ENCODE data around the gene EXOSC10.

EXOSC10 gene

DNA sequence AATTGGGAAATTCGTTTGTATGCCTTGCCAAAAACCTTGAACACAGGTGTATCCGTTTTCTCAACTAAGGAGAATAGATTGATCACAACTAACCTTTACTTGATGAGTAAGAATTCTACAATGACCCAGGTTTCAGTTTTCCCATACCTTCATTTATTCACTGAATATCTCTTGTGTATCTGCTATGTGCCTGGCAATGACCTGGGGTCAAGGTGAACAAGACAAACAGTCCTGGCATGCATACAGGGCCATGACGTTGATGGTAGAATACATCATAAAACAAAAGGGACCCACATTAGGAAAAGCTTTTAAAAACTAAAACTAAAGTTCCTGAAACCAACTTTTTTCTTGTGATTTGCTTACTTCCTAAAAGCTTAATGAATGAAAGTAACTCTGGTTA, 32.1 kb upstream of the EXOSC10 start:
- TF ChIP-seq, protein P1, sequence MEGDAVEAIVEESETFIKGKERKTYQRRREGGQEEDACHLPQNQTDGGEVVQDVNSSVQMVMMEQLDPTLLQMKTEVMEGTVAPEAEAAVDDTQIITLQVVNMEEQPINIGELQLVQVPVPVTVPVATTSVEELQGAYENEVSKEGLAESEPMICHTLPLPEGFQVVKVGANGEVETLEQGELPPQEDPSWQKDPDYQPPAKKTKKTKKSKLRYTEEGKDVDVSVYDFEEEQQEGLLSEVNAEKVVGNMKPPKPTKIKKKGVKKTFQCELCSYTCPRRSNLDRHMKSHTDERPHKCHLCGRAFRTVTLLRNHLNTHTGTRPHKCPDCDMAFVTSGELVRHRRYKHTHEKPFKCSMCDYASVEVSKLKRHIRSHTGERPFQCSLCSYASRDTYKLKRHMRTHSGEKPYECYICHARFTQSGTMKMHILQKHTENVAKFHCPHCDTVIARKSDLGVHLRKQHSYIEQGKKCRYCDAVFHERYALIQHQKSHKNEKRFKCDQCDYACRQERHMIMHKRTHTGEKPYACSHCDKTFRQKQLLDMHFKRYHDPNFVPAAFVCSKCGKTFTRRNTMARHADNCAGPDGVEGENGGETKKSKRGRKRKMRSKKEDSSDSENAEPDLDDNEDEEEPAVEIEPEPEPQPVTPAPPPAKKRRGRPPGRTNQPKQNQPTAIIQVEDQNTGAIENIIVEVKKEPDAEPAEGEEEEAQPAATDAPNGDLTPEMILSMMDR (IDR thresholded peaks at IDR 0.05; ENCODE audit: borderline replicate concordance, control extremely low read depth, extremely low read depth, insufficient read depth, missing control alignments): no peak

DNA sequence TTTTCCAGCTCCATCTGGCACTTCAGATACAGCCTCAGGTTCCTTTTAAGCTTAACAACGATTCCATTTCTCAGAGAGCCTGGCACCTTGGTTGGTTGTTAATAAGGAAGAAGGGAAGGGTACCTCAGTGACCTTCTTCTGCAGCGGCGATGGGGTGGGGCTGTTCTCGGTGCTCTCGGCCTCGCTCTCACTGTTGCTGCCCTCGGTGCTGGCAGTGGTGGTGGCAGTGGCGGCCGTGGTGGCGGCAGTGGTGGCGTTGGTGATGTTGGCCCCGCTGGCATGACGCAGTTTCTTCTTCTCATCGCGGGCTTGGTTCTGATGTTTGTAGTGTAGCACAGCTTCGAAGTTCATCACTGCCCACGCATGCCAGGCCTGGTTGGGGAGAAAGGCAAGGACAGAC, 30.7 kb upstream of the EXOSC10 start:
- TF ChIP-seq, protein P1 (IDR thresholded peaks at IDR 0.05; ENCODE audit: borderline replicate concordance, control extremely low read depth, extremely low read depth, insufficient read depth, missing control alignments): no peak
- in situ Hi-C loops (cut with MboI; ENCODE audit: low sequenced_read_pairs, unreplicated experiment): no loop called here
- no peak for DNase-seq (ENCODE audit: low spot score)

More for the DNA sequence above, 32.1 kb upstream of the EXOSC10 start:
- no peak for DNase-seq (ENCODE audit: low spot score)
- in situ Hi-C loops (cut with MboI; ENCODE audit: low sequenced_read_pairs, unreplicated experiment): no loop called here

DNA sequence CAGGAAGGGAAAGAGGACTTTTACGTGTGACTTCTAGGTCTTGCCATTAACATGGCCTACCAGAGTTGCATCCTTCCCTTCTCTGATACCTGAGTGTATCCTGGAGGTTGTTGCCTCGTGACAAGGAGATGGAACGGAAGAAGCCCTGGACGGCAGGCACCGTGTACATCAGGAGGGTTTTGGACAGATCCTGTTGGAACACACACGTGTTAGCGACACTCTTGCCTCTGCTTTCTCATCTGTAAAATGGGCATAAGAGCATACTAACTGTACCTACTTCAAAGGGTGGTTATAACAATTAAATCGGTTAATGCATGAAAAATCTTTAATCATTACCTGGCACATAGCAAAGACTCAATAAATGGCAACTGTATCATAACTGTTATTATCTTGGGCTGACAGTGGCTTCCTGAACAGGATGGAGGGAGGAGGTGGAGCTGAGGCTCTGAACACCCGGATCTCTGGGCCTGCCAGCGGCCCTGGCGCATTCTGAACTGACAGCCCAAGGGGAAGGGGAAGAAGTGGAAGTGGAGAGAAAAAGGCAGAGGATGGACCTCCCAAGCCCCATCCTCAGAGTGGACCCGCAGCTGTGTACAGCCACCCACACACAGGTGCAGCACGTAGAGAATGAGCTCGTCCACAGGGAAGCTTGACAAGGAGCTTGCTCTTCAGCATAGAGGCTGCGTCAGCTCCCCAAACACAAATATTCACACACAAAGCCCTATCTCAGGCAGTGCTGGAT, 30.2 kb upstream of the EXOSC10 start:
- in situ Hi-C loops (cut with MboI; ENCODE audit: low sequenced_read_pairs, unreplicated experiment): no loop called here
- DNase-seq (ENCODE audit: low spot score): no peak
- TF ChIP-seq, protein P1 (IDR thresholded peaks at IDR 0.05; ENCODE audit: borderline replicate concordance, control extremely low read depth, extremely low read depth, insufficient read depth, missing control alignments): no peak

GRCh38 chr1:11126569-11126968, 26.9 kb upstream of the EXOSC10 start:
- TF ChIP-seq, protein P1 (IDR thresholded peaks at IDR 0.05; ENCODE audit: borderline replicate concordance, control extremely low read depth, extremely low read depth, insufficient read depth, missing control alignments): no peak
- DNase-seq (ENCODE audit: low spot score): no peak
- in situ Hi-C loops (cut with MboI; ENCODE audit: low sequenced_read_pairs, unreplicated experiment): no loop called here

- DNase-seq (ENCODE audit: low spot score): no peak
- TF ChIP-seq, protein P1 (IDR thresholded peaks at IDR 0.05; ENCODE audit: borderline replicate concordance, control extremely low read depth, extremely low read depth, insufficient read depth, missing control alignments): no peak
- in situ Hi-C loops (cut with MboI; ENCODE audit: low sequenced_read_pairs, unreplicated experiment): no loop called here
These were observed 26.3 kb upstream of the EXOSC10 start for GRCh38 chr1:11125931-11126330.

DNA sequence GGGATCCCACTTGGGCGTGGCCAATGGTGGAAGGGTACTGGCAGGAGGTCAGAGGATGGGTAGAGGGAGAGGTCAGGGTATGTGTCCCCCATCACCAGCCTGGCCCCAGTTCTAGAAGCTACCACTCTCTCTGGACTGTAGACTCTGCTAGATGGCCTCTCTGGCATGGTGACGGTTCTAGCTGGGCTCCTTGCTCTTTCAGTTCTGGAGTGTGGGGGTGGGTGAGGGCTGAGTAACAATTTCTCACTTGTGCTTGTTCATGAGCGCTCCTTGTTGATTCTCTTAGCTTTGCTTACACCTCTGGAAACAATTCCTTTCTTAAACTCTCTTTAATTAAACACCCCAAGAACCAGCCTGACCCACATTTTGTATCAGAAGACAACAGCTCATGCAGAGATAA, 25.3 kb upstream of the EXOSC10 start:
- no peak for DNase-seq (ENCODE audit: low spot score)
- TF ChIP-seq, protein P1 (IDR thresholded peaks at IDR 0.05; ENCODE audit: borderline replicate concordance, control extremely low read depth, extremely low read depth, insufficient read depth, missing control alignments): no peak
- in situ Hi-C loops (cut with MboI; ENCODE audit: low sequenced_read_pairs, unreplicated experiment): no loop called here

Measured in GM13976 (cell line).